ENCODE results near the gene NOL9. TPM values are rescaled to one million over a fixed set of nuclear protein-coding genes. Genes with fewer than 3 reads are reported as not detected.

Gene NOL9
- total and polyA plus RNA-seq, 9 of the 15 experiments (the other 6 are each of a cell fraction or from before 2014, with no cell fraction given), result 5.6 to 76.5 (median 47.3) TPM

GRCh38 chr1:6602669-6603237, 48.4 kb upstream of the NOL9 start, which contains the start of gene KLHL21 (continued):
- TF ChIP-seq PBX2 (CRISPR knock-in tag; IDR thresholded peaks at IDR 0.05; ENCODE audit: low read depth) (no peak), PBX2 (tag; conservative IDR thresholded peaks at IDR 0.05; ENCODE audit: low read depth) (no peak), BCOR (IDR thresholded peaks at IDR 0.05) (peak; percentile 32; the same call in 1 of the 2 replicates), AFF1 (IDR thresholded peaks at IDR 0.05; ENCODE audit: low read depth in 1 of 2, partially characterized antibody in 2 of 2) (no peak), MAZ (CRISPR knock-in tag; conservative IDR thresholded peaks at IDR 0.05 in 1 of 2, IDR thresholded peaks at IDR 0.05 in 1 of 2) (peak; percentile 92 to 98), CAMTA2 (CRISPR knock-in tag; conservative IDR thresholded peaks at IDR 0.05) (0 out of 2 replicates have a peak, but pooled peaks have one; percentile 68), MAFK (IDR thresholded peaks at IDR 0.05; ENCODE audit: low read length) (no peak), ELF4 (CRISPR knock-in tag; IDR thresholded peaks at IDR 0.05) (no peak), MCM7 (IDR thresholded peaks at IDR 0.05) (no peak), SIX5 (IDR thresholded peaks at IDR 0.05; ENCODE audit: borderline replicate concordance in 1 of 2, insufficient read depth in 1 of 2, low read depth in 1 of 2, low read length in 2 of 2) (no peak), MBD1 (CRISPR knock-in tag; IDR thresholded peaks at IDR 0.05) (no peak), NFIC (IDR thresholded peaks at IDR 0.05) (no peak; the same call in none of the 2 replicates), HNRNPH1 (optimal IDR thresholded peaks at IDR 0.05; ENCODE audit: low read depth, low read length) (no peak), E2F8 (IDR thresholded peaks at IDR 0.05; ENCODE audit: low read depth, partially characterized antibody) (no peak), ZNF239 (CRISPR knock-in tag; IDR thresholded peaks at IDR 0.05) (no peak), PTBP1 (IDR thresholded peaks at IDR 0.05; ENCODE audit: low read depth, low read length) (no peak), BRD4 (IDR thresholded peaks at IDR 0.05) (no peak), HMG20A (CRISPR knock-in tag; conservative IDR thresholded peaks at IDR 0.05) (no peak)
